GM12875 (cell line): Measurements from ENCODE around the gene NOSIP.

Experiments used
- H3K4me3 ChIP-seq: one replicate; pipeline ENCODE4 v1.5.1; 2011; ENCODE audit warnings: low read depth, low read length, control low read depth
- CTCF ChIP-seq: IDR thresholded peaks from 2 replicates; pipeline ENCODE4 v1.5.1; 2011; ENCODE audit warnings: low read depth, mild to moderate bottlenecking, control low read depth, inconsistent platforms, low read length, moderate library complexity, borderline replicate concordance; ENCODE audit not compliant: insufficient read depth

The NOSIP gene

GRCh38 chr19:49553451-49554271 is 26.7 kb downstream of the NOSIP start:
- H3K4me3 ChIP-seq = no peak overlapping the region
- TF ChIP-seq CTCF = no peak

- no peak overlapping the region for H3K4me3 ChIP-seq
- TF ChIP-seq CTCF = no peak
Observed at GRCh38 chr19:49552749-49553148, 27.6 kb downstream of the NOSIP start.

- no peak for TF ChIP-seq CTCF
- no peak overlapping the region for H3K4me3 ChIP-seq
Observed at GRCh38 chr19:49551531-49551930, 28.8 kb downstream of the NOSIP start.

- no peak for TF ChIP-seq CTCF
- H3K4me3 ChIP-seq = no peak overlapping the region
Observed at GRCh38 chr19:49549045-49549444, 31.3 kb downstream of the NOSIP start.

- peak; percentile 65 for TF ChIP-seq CTCF
- no peak overlapping the region for H3K4me3 ChIP-seq
Observed at GRCh38 chr19:49546825-49547565, 33.4 kb downstream of the NOSIP start.

GRCh38 chr19:49544154-49544553 is 36.2 kb downstream of the NOSIP start:
- no peak for TF ChIP-seq CTCF

GRCh38 chr19:49543032-49543431 is 37.3 kb downstream of the NOSIP start:
- no peak for TF ChIP-seq CTCF

More at GRCh38 chr19:49544154-49544553, 36.2 kb downstream of the NOSIP start:
- no peak overlapping the region for H3K4me3 ChIP-seq

More at GRCh38 chr19:49543032-49543431, 37.3 kb downstream of the NOSIP start:
- H3K4me3 ChIP-seq = no peak overlapping the region
